ENCODE results near the gene FOXO6.

FOXO6 gene

DNA sequence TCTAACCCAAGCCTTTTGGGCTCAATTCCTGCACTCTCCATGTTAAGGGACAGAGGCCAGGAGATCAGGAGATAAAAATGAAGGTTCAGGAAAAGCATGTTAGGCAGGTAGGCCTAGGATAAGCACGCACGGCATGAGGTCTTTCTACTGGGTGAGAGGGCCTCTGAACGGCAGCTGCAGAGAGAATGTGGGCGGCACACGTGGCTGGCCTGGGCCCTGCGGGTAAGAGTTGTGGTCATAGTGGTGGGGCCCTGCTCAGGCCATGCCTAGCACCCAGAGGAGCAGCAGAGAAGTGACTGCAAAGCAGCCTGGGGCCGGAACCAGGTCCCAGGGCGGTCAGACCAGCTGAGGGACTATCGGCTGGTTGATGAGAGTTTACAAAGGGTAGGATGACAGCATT, 7.5 kb upstream of the FOXO6 start:
- DNase-seq (ENCODE audit: low spot score) = no peak

DNA sequence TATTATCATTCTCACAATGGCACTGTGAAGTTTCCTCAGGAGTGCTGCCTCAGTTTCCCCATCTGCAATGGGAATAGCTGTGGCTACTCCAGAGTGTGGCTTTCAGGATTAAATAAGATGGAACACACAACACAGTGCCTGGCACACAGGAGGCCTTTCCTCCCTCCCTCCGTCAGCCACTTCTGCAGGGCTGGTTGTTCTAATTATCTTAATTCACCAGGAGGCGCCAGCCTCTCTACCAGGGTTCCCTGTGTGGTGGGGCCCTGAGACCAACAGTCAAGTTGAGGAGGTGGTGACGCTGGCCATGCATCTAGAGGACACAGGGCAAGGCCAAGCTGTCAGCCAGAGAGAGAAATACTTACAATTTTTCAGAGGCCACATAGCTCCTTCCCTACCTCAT, 6.3 kb upstream of the FOXO6 start:
- DNase-seq (ENCODE audit: low spot score) = no peak

DNA sequence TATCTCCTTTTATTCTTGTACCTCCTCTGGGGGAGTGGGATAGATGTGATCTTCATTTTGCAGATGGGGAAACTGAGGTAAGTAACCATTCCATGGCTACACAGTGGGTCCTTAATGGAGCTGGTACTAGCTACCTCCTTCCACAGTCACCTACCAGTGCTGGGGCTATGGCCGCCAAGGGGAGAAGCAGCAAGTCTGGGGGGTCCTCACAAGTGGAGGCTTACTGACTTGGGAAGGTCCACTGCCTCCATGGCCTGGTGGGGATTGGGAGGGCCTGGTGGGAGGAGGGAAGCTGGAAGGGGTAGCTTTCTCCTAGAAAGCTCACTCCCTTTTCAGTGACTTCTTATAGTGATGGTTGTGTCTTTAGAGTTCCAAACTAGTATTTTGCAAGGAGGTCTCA, 5.9 kb upstream of the FOXO6 start:
- no peak for DNase-seq (ENCODE audit: low spot score)

DNA sequence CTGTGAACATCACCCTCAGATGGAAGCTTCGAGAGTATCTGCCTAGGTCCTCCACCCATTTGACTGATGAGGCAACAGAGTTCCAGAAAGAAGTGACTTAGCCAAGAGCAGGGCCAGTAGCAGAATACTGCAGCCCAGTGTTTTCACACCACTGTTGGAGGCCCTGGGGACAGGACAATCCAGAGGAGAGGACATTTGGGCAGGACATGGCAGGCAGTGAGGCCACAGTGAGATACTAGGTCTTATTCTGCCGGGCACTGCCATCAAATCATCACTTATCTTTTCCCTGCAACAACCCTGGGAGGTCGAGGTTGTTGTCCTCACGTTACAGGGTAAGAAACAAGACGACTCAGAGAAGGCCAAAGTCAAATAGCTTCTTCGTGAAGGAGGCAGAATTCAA, 5.5 kb upstream of the FOXO6 start:
- DNase-seq (ENCODE audit: low spot score) = no peak

DNA sequence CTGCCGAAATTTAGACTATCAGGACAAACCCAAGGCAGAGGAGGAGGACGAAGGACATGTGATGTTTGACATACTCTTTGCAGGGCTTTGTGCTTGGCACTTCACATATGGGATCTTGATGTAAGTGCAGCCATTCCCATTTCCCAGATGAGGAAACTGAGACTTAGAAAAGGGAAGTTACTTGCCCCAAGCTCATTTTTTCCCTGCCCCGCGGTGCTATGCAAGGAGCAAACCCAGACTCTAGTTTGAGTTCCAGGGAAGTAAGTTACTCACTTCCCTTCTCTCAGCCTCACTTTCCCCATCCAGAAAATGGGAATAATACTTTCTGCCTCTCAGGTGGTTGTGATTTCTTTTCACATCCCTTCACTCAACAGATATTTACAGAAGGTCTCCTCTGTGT, 4.5 kb upstream of the FOXO6 start:
- DNase-seq (ENCODE audit: low spot score) = no peak

DNA sequence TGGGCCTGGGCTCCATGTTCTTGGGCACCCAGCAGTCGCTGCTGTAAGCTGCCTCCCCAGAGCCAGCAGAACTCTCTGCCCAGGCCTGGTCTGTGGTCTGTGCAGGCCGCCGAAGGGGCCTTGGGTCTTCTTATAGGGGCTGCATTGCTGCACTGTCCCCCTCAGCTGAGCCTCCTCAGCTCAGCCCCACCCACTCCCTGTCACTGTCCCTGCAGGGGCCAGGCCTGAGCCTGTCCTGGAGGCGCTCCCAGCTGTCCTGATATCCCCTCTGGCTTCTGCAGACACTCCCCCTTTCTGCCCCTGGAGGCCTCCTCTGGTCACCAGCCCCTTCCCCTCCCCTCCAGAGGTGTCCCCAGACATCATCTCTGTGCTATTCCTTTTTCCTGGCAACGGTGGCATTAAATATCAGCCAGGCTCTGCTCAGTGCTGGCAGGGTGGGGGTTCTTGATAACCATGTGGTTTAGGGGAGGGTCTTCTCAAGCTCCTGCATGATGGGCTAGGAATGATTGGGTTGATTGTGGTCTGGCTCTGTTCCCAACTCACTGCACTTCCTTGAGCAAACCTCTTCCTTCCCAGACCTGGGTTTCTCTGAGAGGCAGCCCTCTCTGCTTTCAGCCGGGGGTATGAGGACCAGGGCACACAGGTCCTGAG, 3.7 kb upstream of the FOXO6 start:
- DNase-seq (ENCODE audit: low spot score) = no peak

DNA sequence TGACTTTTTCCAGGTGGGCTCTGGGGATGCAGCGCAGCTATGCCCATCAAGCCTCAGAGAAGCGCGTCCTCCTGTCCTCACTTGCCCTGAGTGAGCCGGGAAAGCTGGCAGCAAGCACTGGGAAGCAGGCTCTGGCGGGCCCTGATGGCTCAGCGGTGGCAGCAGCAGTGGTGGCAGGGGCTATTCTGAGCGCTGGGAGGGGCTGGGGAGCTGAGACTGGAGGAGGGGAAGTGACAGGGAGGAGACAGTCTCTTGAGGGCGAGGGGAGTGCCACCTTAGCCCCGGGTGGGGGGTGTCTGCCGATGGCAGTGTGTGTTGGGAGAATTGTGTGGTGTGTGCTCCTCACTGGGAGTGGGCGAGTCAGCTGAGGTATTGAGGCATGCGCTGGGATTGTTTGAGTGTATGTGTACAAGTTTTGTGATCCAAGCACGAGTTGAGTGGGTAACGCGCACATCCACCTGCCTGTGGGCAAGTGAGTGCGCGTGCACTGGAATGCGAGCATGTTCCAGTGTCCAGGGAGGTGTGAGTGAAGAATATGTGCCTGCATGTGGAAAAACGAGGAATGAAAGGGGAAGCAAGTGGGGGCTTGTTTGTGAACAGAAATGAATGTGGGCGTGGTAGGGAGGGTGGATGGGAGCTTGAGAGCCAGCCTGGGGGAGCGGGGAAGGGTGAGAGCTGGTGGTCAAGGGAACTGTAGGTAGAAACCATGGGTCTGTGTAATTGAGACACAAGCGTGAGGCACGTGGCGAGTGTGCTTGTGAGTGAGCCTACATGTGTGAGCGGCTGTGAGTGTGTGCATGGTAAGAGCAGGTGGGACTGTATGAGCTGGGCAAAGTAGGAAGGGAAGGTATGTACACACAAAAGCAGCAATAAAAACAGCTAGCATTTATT, 2.9 kb upstream of the FOXO6 start:
- no peak for DNase-seq (ENCODE audit: low spot score)

DNA sequence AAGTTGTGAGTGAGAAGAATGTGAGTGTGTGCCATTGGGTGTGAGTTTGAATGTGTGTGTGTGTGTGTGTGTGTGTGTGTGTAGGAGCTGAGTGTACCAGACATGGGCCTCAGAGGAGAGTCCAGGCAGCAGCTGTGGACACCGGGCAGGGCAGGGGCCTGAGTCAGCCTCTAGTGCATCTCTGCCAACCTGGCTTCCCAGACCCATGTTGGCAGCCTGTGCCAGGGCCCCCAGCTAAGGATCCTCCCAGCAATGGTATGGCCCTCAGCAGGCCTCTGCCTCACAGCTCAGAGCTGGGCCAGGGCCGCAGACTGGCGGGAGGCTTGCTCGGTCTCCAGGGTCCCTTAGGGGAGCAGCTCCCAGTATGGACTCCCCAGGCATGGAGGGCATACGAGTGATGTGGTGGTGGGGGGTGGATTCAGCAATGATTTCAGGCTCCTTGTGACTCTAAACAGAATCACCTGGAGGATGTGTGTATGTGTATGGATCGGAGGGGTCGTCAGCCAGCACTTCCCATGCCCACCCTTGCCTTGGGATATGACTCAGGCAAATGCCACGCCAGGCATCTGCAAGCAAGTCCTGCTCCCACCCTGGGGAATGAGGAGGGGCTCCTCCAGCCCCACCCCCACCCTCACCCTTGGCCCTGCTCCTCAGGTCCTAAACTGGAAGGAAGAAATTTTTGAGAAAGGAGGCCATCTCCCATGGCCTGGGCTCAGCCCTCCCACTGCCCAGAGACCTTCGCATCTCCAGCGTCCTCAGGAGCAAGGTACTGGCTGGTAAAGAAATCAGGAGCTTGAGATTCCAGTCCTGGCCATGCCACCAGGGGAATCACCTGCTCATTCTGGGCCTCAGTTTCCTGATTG, 1.8 kb upstream of the FOXO6 start:
- DNase-seq (ENCODE audit: low spot score) = no peak

DNA sequence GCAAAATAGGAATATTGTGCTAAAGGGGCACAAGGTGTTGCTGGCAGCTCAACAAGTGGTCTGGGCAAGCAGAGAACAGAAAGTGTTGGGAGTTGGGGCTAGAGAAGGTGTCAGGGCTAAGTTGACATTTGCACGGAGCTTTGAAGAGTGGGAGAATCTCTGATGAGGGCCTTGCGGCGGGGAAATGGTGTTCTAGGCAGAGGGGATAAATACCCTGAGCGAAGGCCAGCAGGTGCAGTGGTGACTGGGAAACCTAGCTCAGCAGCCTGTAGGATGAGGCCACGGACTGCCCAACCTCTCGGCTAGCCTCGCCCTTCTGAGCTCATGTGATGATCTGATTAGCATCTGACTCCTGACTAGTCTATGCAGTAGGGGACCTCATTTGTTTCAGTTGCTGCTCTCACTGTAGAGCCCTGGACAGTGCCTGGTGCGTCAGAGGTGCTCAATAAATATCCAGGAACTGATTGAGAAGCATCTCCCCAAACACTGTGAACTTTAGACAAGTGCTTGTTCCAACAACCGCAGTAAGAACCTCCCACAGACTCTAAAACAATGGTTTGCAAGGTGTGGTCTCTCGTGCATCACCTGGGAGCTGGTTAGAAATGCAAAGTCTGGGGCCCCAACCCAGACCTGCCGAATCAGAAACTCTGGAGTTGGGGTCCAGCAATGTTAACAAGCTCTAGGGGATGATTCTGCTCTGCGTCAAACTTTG, 1.0 kb upstream of the FOXO6 start:
- DNase-seq (ENCODE audit: low spot score) = peak; percentile 33

DNA sequence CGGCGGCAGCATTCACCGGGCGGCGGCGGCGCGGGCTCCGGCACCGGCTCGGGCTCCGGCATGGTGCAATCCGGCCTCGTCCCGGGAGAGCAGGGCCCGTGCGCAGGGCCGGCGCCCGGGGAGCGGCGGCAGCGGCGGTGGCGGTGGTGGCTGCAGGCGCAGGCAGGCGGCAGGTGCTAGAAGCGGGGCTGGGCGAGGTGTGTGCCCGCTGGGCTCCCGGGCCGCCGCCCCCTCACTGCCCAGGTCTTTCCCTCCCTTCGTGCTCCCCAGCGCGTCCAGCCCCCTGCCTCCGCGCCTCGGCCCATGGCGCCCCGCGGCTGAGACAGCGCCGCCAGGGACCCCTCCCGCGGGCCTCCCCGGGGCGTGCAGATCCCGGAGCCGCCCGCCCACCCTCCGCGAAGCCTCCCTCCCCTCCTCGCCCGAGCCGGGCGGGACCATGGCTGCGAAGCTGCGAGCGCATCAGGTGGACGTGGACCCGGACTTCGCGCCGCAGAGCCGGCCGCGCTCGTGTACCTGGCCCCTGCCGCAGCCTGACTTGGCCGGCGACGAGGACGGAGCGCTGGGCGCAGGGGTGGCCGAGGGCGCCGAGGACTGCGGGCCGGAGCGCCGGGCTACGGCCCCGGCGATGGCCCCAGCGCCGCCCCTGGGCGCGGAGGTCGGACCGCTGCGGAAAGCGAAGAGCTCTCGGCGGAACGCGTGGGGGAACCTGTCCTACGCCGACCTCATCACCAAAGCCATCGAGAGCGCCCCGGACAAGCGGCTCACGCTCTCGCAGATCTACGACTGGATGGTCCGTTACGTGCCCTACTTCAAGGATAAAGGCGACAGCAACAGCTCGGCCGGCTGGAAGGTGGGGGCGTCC, 492 bp downstream of the FOXO6 start:
- DNase-seq (ENCODE audit: low spot score) = peak; percentile 55

DNA sequence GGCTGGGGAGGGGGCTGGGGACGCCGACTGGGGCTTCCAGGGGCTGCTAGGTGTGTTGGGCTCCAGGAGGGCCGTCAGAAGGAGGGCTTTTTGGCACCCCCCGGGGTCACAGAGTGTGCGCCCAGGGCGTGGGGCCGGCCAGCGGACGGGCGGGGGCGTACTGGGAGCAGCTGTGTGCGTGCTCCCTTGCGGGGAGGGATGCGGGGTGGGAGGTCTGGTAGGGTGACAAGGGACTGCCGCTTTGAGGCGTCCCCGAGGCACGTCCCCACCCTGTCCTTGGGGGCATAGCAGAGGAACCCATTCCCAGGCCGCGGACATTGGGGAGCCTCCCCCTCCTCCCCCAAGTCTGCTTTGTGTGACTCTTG, 1.1 kb downstream of the FOXO6 start:
- DNase-seq (ENCODE audit: low spot score) = peak; percentile 38

DNA sequence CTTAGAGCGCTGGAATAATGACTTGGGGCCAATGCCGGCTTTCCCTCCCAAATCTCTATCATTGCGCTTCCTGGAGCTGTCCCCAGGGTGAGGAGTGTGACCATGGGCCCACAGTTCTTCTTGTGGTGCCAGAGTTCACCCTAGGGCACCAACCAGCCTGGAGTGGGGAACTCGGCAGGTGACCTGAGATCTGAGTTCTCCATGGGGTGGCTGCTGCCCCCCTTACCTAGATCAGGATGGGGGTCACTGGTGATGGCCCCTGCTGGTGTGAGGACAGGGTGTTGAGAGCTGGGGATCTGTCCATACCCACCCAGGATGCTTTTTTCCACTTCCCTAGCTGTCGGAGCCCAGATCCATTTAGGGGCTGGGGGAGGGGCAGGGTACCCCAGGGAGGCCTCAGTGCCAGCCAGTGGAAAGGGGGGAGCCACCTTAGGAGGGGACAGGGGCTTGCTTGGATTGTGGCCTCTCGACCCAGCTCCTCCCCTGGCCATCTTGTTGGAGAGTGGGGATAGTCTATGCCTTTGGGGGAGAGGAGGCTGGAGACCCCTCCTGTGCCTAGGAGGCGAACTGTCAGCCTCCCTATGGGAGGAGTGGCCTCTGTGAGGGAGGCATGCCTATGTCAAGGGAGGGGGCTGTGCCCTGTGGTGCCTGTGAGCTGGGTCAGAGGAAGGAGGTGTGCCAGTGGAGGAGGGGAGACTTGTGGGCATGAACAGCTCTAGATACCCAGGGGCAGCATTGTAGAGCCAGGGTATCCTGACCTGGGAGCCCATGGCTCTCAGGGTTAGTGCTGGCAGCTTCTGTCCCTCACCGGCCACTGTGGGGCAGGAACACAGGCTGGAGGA, 1.7 kb downstream of the FOXO6 start:
- peak; percentile 32 for DNase-seq (ENCODE audit: low spot score)

DNA sequence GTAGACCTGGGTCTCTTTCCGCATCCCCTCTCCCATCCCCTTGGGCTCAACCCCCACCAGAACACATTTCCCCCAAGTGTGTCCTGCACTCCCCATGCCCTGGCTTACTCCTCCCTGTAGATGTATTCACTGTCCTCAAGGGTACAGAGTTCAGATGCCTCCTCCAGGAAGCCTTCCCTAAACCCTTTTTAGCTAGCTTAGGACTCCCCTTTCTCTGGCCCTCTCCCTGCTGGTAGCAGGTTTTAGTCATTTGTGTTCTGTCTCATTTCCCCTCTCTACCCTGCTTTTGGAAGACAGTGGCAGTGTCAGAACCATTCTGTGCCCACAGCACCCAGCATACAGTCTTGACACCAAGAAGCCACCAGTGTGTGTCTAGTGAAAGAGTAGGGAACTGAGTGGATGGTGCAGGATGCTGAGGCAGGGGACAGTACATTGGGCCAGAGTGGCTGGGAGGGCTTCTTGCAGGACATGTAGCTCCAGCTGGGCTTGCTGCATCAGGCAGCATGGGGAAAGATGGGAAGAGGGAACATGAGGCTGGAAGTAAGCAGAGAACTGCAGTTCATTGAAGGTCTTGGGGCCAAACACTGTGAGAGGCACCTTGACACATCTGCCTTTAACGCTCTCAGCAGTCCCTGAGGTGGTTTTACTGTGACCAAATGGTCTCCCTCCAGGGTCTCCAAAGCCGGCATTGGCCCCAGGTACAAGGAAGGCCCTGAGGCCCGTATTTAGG, 2.5 kb downstream of the FOXO6 start:
- DNase-seq (ENCODE audit: low spot score) = peak; percentile 12

DNA sequence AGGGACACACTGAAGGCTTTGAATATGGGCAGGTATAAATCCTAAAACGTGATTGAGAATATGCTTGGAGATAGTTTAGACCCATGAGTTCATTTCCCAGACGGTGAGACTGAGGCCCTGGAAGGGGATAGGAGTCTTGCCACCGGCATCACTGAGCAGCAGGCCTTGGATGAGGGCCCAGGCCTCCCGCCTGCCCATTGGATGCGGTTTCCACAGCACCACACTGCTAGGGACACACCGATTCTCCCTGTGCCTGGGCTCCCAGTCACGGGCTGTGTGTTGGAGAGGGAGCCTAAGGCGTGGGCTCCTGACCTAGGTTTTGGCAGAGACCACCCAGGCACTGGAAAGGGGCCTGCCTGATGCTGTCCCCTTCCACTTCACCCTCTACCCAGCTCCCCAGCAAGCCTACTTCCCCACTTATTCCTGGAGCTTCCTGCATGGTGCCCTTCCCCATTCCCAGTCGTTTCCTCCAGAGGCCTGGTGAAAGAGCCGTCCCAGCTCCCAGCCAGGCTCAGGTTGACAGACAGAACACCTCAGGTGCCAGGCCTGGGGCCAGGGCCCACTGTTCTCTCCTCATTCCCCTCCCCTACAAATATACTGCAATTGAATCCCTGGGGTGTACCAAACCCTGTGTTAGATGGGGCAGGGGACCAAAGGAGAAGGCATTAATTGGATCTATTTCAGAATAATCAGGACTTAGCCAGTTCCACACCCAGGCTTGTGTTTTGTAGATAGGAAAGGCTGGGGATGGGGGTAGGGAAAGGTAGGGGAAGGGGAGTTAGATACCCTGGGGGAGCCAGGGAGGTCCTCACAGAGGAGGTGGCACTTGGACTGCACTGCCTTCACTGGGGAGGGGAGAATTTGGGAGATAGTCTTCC, 3.4 kb downstream of the FOXO6 start:
- DNase-seq (ENCODE audit: low spot score) = no peak

DNA sequence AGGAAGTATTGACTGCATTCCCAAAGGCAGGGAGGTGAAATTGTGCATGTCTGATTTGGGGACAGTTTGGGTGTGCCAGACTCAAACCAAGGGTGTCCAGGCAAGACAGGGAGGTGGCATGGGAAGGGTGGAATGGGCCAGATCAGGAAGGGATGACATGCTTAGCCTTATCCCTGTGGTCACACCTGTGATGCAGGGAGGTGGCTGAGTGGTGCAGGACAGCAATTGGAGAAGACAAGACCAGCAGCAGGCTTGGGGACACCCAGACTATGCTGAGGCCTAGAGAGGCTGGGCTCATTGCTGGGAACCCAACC, 4.0 kb downstream of the FOXO6 start:
- DNase-seq (ENCODE audit: low spot score) = no peak

DNA sequence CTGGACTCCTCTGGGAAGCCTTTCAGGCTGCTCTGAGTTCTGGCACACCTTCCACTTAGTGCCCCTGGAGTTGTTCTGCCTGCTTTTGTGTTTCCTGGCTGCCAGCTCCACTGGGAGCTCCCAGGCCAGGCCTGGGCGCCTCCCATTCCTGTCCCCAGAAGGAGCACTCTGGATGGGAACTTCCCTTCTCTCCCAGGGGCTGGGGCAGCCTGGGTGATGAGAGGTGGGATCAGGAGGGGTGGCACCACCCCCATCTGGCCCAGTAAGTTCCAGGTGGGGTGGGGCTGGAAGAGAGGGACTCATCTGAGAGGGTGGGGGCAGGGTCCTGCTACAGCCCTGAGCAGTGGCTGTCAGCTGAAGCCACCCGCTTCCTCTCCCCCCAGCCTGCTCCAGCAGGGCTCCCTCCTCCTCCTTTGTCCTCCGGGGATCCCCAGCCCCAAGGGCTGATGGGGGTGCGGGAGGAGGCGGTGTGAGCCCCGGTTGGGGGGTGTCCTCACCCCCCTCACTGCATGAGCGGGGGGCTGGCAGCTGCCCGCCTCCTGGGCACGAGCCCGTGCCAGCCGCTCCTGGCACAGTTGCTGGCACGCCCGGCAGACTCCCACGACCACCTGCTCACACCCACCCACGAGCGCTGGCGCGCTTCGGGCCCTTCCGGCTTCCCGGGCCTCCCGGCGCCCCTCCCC, 4.7 kb downstream of the FOXO6 start:
- no peak for DNase-seq (ENCODE audit: low spot score)

DNA sequence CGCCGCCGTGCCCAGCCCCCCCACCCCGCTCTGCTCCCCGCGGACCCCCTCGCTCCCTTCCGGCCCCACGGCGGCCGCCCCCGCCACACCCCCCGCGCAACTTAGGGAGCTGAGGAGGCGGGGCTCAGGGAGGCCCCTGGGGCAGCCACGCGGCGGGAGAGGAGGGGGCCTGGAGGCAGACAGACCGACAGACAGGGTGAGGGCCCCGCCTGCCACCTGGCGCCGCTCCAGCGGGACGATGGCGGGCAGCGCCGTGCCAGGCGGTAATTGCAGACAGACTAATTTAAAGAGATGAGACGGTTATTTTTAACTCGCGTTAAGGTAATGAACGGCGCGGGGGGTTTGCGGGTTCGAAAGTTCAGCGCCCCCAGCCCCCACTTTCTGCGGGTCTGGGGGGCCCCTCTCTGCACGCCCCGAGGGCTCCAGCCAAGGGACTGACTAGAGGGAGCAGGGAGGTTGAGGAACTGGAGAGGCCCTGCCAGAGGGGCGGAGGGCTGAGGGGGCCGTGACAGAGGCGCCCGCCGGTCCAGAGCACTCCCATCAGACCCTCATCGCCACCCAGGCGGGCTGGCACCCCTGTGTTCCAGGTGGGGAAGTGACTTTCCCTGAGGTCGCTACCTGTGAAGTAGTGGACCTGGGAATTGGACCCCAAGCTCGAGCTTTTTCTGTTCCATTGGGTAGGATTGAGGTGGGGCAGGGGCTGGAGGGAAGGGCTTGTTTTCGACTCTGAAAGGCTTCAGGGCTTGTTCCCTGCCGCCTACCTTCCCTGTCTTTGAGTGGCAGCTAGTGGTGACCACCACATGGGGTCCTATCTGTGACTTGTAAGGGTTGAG, 5.4 kb downstream of the FOXO6 start:
- DNase-seq (ENCODE audit: low spot score) = no peak
